Measurements from ENCODE around the gene DLGAP4.

DLGAP4 gene

DNA sequence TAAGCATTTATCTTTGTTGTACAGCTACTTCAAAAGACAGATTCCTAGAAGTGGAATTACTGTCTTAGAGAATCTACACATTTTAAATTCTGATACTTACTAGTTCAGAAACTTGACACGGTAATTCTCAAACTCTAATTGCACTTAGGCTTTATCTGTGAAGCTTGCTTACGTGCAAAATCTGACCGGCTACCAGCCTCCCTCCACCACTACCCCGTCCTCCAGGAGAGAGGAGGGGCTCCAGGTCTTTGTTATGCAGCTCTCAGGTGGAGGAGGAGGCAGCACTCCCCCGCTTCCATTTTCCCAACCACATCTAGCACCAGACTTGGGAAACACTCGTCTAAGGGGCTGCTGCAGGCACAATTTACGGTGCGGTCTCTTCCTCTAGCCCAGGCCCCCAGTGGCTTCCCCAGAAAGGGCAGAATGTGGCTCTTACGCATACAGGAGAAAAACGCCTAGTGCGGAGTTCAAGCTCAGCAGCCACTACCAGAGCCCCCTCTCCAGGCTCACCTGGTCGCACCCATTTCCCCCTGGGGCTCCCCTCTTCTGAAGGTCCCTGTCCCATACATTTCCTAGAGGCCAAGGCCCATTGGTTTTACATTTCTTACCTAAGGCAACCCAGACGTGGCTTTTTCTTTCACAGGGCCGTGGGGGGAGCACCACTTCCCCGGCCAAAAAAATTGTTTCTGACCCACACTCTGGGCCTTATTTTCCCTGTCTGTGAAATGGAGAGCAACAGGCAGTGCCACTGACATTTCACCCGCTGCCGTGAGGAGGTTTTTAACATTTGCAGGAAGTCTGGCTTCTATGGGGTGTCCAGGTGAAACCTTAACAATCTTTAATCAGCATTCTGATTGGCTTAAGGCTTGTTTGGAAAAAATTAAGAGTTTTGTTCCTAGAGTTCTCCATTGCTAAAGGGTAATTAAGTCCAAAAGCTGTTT lies 265.7 kb downstream of the DLGAP4 start:
- no peak for DNase-seq

- peak; percentile 46 for DNase-seq
Measured at GRCh38 chr20:36572701-36573102, 266.6 kb downstream of the DLGAP4 start.

DNA sequence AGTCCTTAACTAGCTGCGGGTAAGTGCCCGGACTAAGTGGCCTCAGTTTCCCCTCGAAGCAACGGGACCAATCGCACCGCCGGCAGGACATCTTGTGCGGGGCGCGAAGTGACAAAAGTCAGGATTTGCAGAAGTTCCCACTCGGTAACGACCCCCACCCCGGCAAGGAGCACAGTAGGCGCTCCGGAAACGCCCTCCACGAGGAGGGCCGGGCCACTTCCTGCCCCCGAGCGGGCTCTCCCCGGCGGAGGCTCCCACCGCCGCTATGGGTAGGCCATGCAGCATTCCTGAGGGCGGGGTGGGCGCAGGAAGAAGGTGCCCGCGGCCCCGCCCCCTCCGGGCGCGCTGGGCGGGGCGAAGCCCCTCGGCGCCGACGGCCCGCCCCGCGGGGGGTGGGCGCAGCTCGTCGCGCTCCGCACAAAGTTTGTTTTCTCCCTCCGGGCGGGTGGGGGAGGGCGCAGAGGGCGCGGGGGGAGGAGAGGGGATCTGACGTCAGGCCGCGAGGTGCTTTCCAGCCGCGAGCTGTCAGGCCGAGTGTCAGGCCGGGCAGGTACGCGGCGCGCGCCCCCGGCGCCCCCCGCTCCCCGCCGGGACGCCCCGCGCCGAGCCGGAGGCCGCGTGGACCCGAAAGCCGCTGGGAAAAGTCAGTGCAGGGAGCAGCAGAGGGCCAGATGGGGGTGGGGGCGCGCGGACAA lies 267.1 kb downstream of the DLGAP4 start, which contains the start of gene TGIF2:
Gene TGIF2, plus strand, starts transcription at position 495 of the 695 bp plus-strand sequence. CDS start 5,178 bp downstream, outside the sequence.
- DNase-seq = peak; percentile 93

DNA sequence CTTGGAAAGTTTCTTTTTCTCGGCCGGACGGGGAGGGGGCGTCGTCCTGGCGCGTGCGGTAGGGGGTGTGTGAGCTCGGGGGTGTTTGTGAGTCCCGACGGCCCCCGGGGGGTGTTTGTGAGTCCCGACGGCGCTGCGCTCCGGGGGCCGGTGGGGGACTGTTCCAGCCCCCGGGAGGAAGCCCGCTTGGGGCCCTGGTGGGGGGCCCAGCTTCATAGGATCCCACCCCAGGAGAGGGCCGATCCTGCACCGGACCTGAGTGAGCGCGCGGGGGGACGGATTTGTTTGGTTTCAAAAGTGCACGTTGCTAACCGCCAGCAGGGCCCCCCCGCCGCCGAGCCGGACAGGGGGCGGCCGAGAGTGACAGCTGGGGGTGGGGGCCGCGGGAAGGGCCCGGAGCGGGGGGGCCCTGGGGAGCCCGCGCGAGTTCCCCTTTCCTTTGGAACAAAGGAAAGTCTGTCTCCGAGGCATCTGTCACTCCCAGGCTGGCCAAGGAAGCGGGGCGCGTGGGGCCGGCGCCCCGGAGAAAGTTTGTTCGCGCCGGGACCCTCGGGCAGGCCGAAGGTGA lies 267.7 kb downstream of the DLGAP4 start:
- DNase-seq = peak; percentile 22

- DNase-seq = peak; percentile 42
Measured at GRCh38 chr20:36574366-36575135, 268.4 kb downstream of the DLGAP4 start.

DNA sequence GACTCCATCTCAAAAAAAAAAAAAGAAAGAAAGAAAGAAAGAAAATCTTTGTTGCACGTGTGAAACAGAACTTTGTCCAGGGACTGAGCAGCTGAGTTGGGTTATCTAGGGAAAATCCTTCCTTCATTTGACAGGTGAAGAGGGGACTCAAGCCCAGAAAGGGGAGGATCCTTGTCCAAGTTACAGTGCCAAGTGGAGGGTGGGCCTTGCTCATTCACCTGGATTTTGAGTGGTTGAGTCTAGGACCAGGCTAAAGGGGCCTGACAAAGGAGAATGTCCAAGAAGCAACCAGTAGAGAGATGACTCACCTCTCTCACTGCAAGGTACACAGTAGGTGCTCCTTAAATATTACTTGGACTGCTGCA lies 269.9 kb downstream of the DLGAP4 start:
- DNase-seq = no peak

Data from fibroblast of skin of right quadriceps (primary cell).